Measurements from ENCODE around the gene DDX56.

Gene DDX56

DNA sequence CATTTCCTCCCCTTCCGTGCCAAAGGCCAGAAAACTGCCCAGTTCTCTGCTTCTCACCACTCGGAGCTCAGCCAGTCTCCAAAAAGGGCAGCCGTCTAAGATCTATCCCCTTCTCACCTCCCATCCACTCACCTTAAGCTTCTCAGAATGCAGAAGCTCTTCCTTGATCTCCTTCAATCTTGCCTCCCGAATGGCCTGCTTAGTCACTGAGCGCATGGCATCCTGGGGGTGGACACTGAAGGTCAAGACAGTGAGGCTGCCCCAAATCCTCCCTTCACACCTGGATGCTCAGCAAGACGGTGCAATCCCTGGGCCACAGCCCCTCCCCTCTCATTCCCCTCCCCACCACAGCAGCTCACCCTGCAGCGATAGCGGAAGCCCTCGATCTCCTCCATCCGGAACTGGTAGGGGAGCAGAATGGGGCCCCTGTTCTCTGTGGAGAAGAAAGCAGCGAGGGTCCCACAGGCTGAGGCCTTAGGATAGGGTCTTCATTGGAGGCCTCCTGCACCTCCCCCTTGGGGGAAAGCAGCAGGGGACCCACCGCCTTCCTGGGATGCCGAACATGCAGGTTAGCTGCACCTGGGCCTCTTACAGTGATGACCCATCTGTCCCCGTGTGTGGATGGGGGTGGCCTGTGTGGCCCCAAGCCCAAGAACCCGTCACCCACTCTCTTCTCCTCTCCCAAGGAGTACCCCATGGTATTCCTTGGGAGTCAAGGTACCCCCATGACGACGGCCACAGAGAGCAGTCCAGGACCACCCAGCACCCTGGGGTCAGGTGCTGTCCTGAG is 4.7 kb downstream of the DDX56 start:
- TF ChIP-seq, protein P1, sequence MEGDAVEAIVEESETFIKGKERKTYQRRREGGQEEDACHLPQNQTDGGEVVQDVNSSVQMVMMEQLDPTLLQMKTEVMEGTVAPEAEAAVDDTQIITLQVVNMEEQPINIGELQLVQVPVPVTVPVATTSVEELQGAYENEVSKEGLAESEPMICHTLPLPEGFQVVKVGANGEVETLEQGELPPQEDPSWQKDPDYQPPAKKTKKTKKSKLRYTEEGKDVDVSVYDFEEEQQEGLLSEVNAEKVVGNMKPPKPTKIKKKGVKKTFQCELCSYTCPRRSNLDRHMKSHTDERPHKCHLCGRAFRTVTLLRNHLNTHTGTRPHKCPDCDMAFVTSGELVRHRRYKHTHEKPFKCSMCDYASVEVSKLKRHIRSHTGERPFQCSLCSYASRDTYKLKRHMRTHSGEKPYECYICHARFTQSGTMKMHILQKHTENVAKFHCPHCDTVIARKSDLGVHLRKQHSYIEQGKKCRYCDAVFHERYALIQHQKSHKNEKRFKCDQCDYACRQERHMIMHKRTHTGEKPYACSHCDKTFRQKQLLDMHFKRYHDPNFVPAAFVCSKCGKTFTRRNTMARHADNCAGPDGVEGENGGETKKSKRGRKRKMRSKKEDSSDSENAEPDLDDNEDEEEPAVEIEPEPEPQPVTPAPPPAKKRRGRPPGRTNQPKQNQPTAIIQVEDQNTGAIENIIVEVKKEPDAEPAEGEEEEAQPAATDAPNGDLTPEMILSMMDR (conservative IDR thresholded peaks at IDR 0.05; ENCODE audit: low read depth, low read length) = no peak
- H3K4me3 ChIP-seq (ENCODE audit: low read length) = no peak overlapping the region
- no peak for DNase-seq (ENCODE audit: low read depth)

DNA sequence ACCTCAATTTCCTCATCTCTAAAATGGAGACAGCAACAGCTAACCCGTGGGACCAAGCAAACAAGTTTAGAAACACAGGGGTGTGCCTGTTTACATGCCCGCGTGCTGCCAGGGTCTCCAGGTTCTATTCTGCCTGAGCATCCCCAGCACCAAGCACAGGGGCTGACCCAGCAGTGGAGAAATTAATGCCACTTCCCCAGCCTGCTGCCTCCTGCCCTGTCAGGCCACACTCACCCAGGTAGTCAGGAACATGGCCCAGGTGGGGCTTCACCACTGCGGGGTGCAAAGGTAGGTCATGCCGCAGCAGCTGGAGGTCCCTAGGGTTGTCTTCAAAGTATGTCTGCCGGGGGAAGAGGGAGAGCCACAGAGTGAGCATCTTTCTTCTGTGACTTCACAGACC is 5.8 kb downstream of the DDX56 start:
- TF ChIP-seq, protein P1 (conservative IDR thresholded peaks at IDR 0.05; ENCODE audit: low read depth, low read length) = no peak
- DNase-seq (ENCODE audit: low read depth) = no peak
- H3K4me3 ChIP-seq (ENCODE audit: low read length) = no peak overlapping the region

DNA sequence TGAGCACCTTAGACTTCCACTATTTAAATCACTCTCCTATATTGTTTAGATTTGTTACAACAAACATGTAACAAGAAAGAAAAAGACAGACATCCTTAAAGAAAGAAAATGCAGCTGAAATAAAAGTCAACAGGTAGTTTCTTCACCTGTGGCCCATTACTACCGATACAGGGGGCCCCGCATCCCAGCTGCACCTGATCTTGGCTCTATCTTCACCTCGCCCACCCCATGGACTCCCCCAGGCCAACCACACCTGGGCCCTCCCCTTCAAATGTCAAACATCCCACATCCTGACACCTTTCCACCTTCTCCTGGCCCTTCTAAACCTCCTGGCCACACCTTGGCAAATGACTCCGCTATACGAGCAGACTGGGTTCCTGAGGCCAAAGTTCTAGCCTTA is 7.0 kb downstream of the DDX56 start:
- TF ChIP-seq, protein P1 (conservative IDR thresholded peaks at IDR 0.05; ENCODE audit: low read depth, low read length) = no peak
- no peak overlapping the region for H3K4me3 ChIP-seq (ENCODE audit: low read length)
- DNase-seq (ENCODE audit: low read depth) = no peak

DNA sequence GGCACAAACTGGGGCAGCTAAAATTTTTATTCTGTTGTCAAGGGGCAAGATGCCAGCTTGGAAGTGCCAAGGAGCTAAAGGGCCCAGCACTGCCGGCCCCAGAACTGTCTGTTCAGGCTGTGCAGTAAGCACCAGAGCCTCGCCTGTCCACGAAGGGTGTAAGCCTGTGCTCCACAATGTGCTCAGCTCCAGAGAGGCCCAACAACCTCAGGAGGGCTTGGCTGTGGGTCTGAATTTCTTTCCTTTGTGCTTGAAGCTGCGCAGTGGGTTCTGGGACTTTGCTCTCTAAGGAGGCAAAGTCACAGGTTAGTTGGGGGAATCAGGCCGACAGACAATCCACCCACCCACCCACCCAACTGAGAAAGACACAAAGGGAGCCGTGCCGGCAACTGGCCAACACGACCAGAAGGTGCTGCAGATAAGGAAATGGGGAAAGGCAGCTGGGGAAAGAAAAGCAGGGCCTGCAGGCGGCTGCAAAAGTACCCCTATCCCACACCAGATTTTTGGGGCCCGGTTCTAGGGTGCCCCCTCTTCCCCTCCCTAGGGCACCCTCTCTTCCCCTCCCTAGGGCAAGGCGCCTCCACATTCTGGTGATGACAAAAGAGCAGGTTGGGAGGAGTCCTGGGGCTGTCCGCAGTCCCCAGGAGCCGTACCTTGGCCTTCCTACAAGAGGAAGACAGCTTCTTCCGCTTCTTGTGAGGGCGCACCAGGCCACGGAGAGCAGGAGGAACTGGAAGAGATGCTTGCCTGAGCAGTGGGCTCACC is 7.7 kb downstream of the DDX56 start:
- H3K4me3 ChIP-seq (ENCODE audit: low read length) = no peak overlapping the region
- TF ChIP-seq, protein P1 (conservative IDR thresholded peaks at IDR 0.05; ENCODE audit: low read depth, low read length) = no peak
- no peak for DNase-seq (ENCODE audit: low read depth)

DNA sequence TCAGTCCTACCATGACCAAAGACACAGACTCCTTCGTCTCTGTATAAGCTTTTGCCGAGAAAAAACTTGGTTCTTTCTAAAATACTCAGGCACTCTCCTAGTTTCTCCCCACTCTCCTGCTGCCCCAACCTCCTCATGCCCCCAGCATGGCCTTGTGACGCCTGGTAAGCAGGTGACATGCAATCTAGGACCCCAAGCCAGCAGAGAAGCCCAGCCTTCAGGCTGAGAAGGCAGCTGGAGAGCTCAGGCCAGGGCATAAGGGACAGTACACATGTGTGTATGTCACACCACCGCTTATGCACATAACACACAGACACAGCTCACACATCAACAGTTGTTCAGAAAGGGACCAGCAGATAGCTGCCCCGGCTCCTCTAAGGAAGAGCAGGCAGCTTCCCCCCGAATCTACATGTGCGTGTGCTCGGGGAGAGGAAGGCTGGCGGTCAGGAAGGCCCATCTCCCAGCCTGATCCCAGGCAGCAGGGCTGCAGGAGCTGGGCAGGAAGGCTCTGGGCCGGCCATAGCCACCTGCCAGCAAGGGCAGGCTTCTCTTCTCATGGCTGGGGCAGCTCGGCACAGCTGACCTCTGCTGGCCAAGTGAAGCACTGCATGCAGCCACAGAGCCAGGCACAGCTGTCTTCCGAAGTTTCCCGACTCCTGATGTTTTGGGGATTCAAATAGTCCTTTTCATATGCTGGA is 8.5 kb downstream of the DDX56 start:
- no peak for DNase-seq (ENCODE audit: low read depth)
- no peak overlapping the region for H3K4me3 ChIP-seq (ENCODE audit: low read length)
- TF ChIP-seq, protein P1 (conservative IDR thresholded peaks at IDR 0.05; ENCODE audit: low read depth, low read length) = peak; percentile 98

DNA sequence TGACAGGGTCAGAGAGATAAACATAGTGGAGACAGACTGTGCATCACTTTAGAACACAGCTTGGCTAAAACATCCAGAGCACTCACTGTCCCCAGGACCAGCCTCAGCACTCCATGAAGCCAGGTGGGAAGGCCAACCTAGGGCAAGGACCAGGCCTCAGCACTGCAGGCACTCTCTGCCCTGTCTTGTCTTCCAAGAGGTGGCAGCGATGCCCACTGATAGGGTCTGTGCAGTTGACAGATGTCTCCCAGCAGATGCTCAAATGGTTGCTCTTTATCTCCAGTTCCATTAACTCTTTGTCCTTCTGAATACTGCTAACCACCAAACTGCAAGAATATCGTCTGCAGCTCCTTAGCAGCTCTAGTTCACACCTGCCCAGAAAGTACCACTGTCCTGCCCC is 9.1 kb downstream of the DDX56 start:
- H3K4me3 ChIP-seq (ENCODE audit: low read length) = no peak overlapping the region
- no peak for DNase-seq (ENCODE audit: low read depth)
- TF ChIP-seq, protein P1 (conservative IDR thresholded peaks at IDR 0.05; ENCODE audit: low read depth, low read length) = no peak
